ENCODE data around the gene DSN1. TPM values are rescaled to one million over a fixed set of nuclear protein-coding genes. Genes with fewer than 3 reads are reported as not detected.
A peak's percentile ranks its signal among the peaks of the same experiment; 100 is the strongest.

Gene DSN1
- total RNA-seq, 1 experiment from 2014 or later: 64.7 TPM

GRCh38 chr20:36728986-36729385, 44.6 kb downstream of the DSN1 start:
- DNase-seq (ENCODE audit: low read depth): peak; percentile 49
- in situ Hi-C loops (cut with HindIII; ENCODE audit: low pct_unique_long_range_greater_than_20kb, low sequenced_read_pairs): no loop called here

- in situ Hi-C loops (cut with HindIII; ENCODE audit: low pct_unique_long_range_greater_than_20kb, low sequenced_read_pairs): no loop called here
- DNase-seq (ENCODE audit: low read depth): no peak
Observed at GRCh38 chr20:36726168-36726567, 47.4 kb downstream of the DSN1 start.

GRCh38 chr20:36720510-36720909, 53.1 kb downstream of the DSN1 start:
- in situ Hi-C loops (cut with HindIII; ENCODE audit: low pct_unique_long_range_greater_than_20kb, low sequenced_read_pairs): no loop called here
- DNase-seq (ENCODE audit: low read depth): no peak

- in situ Hi-C loops (cut with HindIII; ENCODE audit: low pct_unique_long_range_greater_than_20kb, low sequenced_read_pairs): no loop called here
- DNase-seq (ENCODE audit: low read depth): no peak
Observed at GRCh38 chr20:36717657-36718056, 55.9 kb downstream of the DSN1 start.

- in situ Hi-C loops (cut with HindIII; ENCODE audit: low pct_unique_long_range_greater_than_20kb, low sequenced_read_pairs): no loop called here
- DNase-seq (ENCODE audit: low read depth): no peak
Observed at GRCh38 chr20:36717021-36717420, 56.5 kb downstream of the DSN1 start.

GRCh38 chr20:36712775-36713174, 60.8 kb downstream of the DSN1 start:
- DNase-seq (ENCODE audit: low read depth): no peak

GRCh38 chr20:36709126-36709525, 64.4 kb downstream of the DSN1 start:
- DNase-seq (ENCODE audit: low read depth): no peak
- in situ Hi-C loops (cut with HindIII; ENCODE audit: low pct_unique_long_range_greater_than_20kb, low sequenced_read_pairs): no loop called here

More at GRCh38 chr20:36712775-36713174, 60.8 kb downstream of the DSN1 start:
- in situ Hi-C loops (cut with HindIII; ENCODE audit: low pct_unique_long_range_greater_than_20kb, low sequenced_read_pairs): no loop called here

- in situ Hi-C loops (cut with HindIII; ENCODE audit: low pct_unique_long_range_greater_than_20kb, low sequenced_read_pairs): no loop called here
- DNase-seq (ENCODE audit: low read depth): no peak
Observed at GRCh38 chr20:36703530-36703929, 70.0 kb downstream of the DSN1 start.

Other genes starting within 250 kb of the DSN1 start
- gene MYL9, start 232.2 kb downstream of the DSN1 start, total RNA-seq (2014; rRNA removed; shearing (Covaris generic); ENCODE audit: low replicate concordance): not detected in 2 replicates
- gene TGIF2, start 200.2 kb downstream of the DSN1 start, total RNA-seq (2014; rRNA removed; shearing (Covaris generic); ENCODE audit: low replicate concordance): 3.4 and 8.2 TPM in 2 replicates
- 405 and 423 TPM in 2 replicates for gene RAB5IF, start 168.0 kb downstream of the DSN1 start, total RNA-seq (2014; rRNA removed; shearing (Covaris generic); ENCODE audit: low replicate concordance)
- 0.27 TPM in 1 of 2 replicates, not detected in the other for gene SLA2, start 127.6 kb downstream of the DSN1 start, total RNA-seq (2014; rRNA removed; shearing (Covaris generic); ENCODE audit: low replicate concordance)
- 23.5 and 24.3 TPM in 2 replicates for gene NDRG3, start 27.7 kb downstream of the DSN1 start, total RNA-seq (2014; rRNA removed; shearing (Covaris generic); ENCODE audit: low replicate concordance)
- gene TLDC2, start 102.4 kb upstream of the DSN1 start, total RNA-seq (2014; rRNA removed; shearing (Covaris generic); ENCODE audit: low replicate concordance): 13.6 and 23.6 TPM in 2 replicates
- gene SAMHD1, start 177.9 kb upstream of the DSN1 start, total RNA-seq (2014; rRNA removed; shearing (Covaris generic); ENCODE audit: low replicate concordance): 9.8 and 15.7 TPM in 2 replicates

Measured in Caki2 (cell line).